Inflammatory macrophage (primary cell): Measurements from ENCODE around the gene TMEM245.
"Not testable (repeated sequence)": the region's sequence is repeated elsewhere in the genome, so short reads cannot be mapped to it uniquely, and the experiment has no call there.

Experiments used
- DNase-seq, 2 donors: peaks; one replicate each; pipeline ENCODE4 v3.0.0-alpha.2; 2020 to 2022

TMEM245 gene

DNA sequence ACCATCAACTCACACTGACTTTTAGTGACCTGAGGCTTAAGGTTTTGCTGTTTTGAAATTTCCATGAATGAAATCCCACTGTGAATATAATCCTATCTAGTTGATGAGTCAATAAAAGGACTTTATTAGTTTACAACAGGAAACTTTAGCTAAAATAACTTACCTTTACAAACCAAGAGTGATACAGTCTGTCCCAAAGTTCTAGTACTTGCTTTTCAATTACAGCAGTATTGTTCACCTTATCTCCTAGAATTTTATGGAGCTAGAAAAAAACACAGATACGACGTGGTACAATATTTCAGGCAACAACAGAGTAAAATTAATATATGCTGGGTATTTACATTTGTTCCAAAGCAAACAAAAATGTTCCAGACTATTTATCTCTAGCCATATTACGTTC, 59.6 kb downstream of the TMEM245 start:
- no peak for DNase-seq

- not testable (repeated sequence) for DNase-seq
Measured at GRCh38 chr9:109053121-109053520, 66.6 kb downstream of the TMEM245 start.

- DNase-seq = no peak
Measured at GRCh38 chr9:109052416-109052815, 67.3 kb downstream of the TMEM245 start.

- no peak for DNase-seq
Measured at GRCh38 chr9:109051733-109052132, 68.0 kb downstream of the TMEM245 start.

DNA sequence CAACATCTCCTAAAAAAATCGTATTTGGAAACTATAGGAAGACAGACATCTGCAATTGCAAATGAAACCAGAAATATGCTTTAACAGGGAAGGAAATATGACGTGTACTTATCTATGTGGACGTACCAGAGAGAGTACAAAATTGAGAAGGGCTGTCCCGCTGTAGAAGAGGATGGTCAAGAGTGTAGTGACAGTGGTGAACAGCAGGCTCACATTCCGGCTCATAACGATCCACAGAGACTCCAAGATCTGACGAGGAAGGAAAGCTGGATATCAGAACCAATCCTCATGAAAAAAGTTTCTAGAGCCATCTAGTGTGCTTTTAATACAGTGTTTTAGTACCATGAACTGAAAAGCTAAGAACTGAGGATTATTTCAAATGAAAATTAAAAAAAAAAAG, 69.3 kb downstream of the TMEM245 start:
- no peak for DNase-seq

DNA sequence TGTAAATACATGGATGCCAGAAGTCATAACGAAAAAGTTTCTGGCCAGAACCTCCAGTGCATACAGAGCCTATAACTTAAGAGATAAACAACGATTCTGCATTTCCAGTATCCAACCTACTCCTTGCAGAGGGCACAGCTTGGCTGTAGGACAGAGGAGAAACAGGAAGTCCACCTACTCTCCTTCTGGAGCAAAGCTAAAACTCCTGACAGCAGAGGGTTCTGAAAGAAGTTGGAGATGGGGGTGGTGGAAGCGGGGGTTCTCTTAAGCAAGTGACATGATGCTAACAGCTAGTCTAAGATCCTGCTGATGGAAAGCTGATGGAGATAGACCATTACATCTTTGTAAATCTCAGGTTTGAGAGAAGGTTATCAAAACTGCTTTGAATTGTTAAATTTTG, 70.9 kb downstream of the TMEM245 start:
- peak; percentile 36 to 65 for DNase-seq

DNA sequence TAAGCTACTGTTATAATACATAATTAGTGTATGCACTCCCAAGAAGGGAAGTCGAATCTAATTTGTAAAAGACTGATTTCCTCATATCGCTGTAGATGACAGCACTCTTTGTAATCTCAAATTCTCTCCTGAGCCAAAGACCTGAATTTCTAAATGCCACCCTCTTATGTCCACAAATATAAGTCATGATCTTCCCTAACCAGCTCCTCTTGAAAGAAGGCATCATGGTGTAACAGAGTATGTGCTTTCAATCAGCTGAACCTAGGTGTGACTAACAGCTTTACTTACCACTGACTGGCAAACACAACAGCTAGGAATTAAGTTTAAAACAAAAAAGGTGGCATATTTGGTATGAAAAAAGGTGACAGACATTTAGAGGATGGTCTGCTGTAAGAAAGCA, 72.5 kb downstream of the TMEM245 start:
- peak in 1 of 2 donors; percentile 6 for DNase-seq

GRCh38 chr9:109046346-109046745, 73.4 kb downstream of the TMEM245 start:
- DNase-seq = no peak

DNA sequence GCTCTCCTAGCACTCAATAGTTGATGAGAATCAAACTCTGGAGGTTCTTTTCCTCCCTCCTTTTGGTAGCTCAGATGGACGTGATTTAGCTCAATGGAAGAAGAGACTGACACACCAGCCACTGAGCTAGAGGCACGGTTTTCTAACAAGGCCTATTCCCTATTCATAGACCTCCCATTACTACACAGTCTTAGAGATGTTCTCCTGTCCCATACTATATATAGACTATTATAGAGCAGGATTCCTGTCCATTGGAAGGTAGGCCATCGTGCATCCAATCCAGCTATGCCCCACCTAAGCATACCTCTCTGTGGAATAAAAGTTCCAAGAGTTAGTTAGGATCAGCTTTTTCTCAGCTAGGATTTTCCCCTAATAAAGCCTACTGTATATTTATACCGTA, 76.2 kb downstream of the TMEM245 start:
- no peak for DNase-seq

- no peak for DNase-seq
Measured at GRCh38 chr9:109040571-109040970, 79.2 kb downstream of the TMEM245 start.

DNA sequence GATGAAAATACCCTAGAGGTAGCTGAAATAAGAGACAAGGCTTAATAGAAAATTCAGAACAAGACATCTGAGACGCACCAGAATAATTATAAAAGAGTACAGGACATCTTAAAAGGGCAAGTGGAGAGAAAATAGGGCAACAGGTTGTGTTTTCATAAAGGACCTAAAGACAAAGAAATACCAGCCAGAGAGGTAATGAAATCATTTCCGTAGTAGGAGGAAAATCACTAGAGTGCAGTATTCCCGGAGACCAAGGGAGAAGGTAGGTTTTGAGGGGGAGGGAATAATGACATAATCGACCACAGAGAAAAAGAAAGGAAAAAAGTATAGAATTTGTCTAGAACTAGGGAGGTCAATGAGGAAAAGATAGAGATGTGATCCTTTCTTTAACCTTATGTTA, 80.2 kb downstream of the TMEM245 start:
- DNase-seq = no peak

GRCh38 chr9:109037946-109038715, 81.6 kb downstream of the TMEM245 start:
- no peak for DNase-seq

DNA sequence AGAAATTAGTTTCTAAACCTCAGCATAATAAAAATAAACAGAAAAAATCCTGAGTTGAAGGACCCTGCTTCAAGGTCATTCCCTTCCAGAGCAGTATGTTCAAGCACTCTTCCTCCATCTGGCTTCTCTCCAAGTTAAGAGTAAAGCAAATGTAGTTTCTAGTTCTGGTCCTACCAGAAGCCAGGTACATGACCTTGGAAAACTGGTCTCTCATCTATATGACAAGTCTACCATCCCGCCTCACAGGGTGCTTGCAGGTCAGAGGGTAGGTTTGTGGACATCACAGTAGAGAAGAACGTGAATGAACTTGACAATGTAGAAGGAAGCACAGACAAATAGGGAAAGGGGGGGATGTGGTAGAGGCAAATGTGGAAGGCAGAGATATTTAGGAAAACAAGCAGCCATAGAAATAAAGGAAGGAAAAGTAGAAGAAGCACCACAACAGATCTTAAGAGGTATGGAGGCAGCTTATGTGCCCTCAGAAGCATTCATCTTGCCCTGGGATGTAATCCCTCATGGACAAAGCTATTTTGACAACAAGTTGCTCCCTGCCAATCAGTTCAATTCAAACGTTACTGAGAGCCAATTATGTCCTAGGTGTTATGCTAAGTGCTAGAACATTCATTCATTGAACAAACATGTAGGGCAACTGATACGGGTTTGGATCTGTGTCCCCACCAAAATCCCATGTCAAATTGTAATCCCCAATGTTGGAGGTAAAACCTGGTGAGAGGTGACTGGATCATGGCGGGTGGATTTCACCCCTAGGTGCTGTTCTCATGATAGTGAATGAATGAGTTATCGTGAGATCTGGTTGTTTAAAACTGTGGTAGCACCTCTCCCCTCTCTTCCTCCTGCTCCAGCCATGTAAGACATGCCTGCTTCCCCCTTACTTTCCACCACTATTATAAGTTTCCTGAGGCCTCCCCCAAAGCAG, 82.7 kb downstream of the TMEM245 start:
- no peak for DNase-seq

DNA sequence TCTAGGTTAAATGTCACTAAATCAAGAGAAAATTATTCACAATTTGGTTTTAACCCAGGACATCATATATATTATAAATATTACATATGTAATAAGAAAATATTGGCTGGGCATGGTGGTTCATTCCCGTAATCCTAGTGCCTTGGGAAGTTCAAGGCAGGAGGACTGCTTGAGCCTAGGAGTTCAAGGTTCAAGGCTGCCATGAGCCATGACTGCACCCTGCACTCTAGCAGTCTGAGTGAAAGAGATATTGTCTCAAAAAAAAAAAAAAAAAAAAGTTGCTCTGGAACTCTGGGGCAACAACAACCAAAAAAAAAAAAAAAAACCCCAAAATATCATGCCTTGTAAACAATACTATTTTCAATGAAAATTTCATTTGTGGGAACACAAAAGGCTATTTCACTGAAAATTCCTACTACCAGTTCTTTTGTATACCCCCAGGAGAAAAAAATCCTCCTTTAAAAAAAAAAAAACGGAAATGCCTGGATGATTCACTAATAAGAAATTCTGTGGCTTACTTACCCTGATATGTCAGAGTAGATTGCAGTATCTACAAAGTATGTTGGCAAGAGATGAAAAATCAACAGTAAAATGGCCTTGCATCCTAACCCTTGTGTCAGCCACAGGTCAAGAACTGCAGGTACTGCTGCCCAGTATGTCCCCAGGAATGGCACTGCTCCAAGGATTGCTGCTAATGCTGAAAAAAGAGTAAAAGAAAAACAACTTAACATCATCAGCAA, 83.9 kb downstream of the TMEM245 start:
- no peak for DNase-seq

- no peak for DNase-seq
Measured at GRCh38 chr9:109033941-109034700, 85.6 kb downstream of the TMEM245 start.

DNA sequence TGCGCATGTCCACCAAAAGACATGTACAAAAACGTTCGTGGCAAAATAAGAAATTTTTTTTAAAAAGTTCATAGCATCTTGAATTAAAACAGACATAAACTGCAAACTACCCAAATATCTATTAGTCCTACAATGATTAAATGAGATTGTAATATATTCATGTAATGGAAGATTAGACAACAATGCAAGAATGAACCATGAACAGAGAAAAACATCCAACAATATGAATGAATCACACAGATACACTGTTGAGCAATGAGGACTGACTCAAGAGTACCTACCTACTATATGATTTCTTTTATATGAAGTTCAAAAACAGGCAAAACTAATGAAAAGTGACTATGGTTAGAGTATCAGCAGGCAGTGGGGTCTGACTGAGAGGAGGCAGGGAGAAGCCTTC, 88.5 kb downstream of the TMEM245 start:
- no peak for DNase-seq

DNA sequence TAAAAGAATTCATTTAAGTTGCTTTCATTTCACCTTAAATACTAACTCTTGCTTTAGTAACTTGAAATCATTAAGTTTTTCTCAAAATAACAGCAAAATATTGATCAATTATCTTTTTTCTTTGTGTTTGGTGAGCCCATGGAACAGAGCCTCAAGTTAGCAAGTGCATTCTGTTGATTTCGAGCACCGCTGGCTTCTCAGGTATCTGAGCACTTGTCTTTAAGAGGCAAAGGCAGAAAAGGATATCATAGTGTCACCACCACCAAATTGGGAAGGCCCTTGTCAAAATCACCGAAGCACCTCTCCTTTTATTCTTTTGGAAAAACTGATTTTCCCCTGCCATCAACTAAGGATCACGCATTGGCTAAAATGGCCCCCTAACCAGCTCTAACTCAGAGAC, 89.3 kb downstream of the TMEM245 start:
- no peak for DNase-seq

DNA sequence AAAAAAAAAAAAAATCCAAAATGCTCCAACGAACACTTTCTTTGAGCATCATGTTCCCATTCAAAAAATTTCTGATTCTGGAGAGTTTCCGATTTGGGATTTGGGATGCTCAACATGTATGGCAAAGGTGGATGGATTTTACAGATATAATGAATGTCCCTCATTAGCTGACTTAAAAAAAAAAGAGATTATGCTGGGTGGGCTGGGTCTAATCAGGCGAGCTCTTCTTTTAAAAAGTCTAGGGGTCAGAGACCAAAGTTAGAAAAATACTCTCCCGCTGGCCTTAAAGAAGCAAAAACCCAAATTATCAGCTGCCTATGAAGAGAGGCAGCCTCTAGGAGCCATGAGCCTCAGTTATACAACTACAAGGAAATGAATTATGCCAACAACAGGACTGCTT, 91.3 kb downstream of the TMEM245 start:
- no peak for DNase-seq

DNA sequence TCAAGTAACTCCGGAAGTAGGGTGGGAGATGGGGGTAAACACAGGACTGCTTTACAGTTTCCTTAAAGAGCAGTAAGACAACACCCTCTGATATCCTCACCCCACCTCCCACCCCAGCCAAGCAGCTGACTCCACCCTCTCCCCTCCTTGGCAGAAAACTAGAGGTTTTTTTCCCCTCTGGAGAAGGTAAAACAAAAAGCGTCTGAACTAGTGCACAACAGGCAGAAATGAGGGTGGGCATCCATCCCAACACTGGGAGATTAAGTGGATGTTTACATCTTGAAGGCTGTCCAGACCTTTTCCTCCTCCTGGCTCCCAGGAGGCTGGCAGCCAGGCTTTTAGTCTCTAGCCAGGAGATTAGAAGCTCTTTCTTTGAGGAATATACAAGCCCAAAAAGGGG, 92.6 kb downstream of the TMEM245 start:
- no peak for DNase-seq

- DNase-seq = no peak
Measured at GRCh38 chr9:109026306-109026705, 93.4 kb downstream of the TMEM245 start.

- no peak for DNase-seq
Measured at GRCh38 chr9:109022873-109023272, 96.9 kb downstream of the TMEM245 start.
